Measurements from ENCODE around the gene ZNF219. TPM values are rescaled to one million over a fixed set of nuclear protein-coding genes. Genes with fewer than 3 reads are reported as not detected.

ZNF219 gene
- total RNA-seq, 1 donor from 2014 or later: 23.9 TPM

GRCh38 chr14:21040370-21040925, 58.0 kb downstream of the ZNF219 start:
- Mint-ChIP-seq H3K4me1 (ENCODE audit: low read depth) (peaks cover 34% of the 10 kb centered on the region), H3K36me3 (ENCODE audit: low read depth) (no peaks in the 10 kb centered on the region), H3K4me3 (ENCODE audit: unreplicated experiment) (no peak overlapping the region), H3K27me3 (ENCODE audit: low read depth) (peaks cover 5% of the 10 kb centered on the region), H3K9me3 (ENCODE audit: low read depth) (no peaks in the 10 kb centered on the region), H3K27ac (ENCODE audit: unreplicated experiment) (no peak overlapping the region)
- no peak for DNase-seq (ENCODE audit: low spot score)
- peak; percentile 50 for TF ChIP-seq CTCF (IDR thresholded peaks at IDR 0.05)

Other genes starting within 250 kb of the ZNF219 start
- not detected in 3 replicates for gene RNASE3, start 207.3 kb downstream of the ZNF219 start, total RNA-seq
- not detected in 3 replicates for gene RNASE2, start 143.2 kb downstream of the ZNF219 start, total RNA-seq
- gene METTL17, start 108.7 kb downstream of the ZNF219 start, total RNA-seq: 34.4 to 50.1 TPM (median 41.1 TPM) in 3 replicates
- not detected in 3 replicates for gene SLC39A2, start 99.4 kb downstream of the ZNF219 start, total RNA-seq
- gene NDRG2, start 73.6 kb downstream of the ZNF219 start, total RNA-seq: 5.7 to 6.9 TPM (median 6.3 TPM) in 3 replicates
- not detected in 3 replicates for gene TPPP2, start 68.4 kb downstream of the ZNF219 start, total RNA-seq
- not detected in 3 replicates for gene RNASE13, start 63.8 kb downstream of the ZNF219 start, total RNA-seq
- gene RNASE7, start 56.3 kb downstream of the ZNF219 start, total RNA-seq: not detected in 3 replicates
- gene RNASE8, start 40.8 kb downstream of the ZNF219 start, total RNA-seq: not detected in 3 replicates
- gene ARHGEF40, start 28.4 kb downstream of the ZNF219 start, total RNA-seq: 86.1 to 144 TPM (median 90.4 TPM) in 3 replicates
- 1.1 to 1.6 TPM (median 1.2 TPM) in 3 replicates for gene TMEM253, start 2.4 kb upstream of the ZNF219 start, total RNA-seq
- gene OR5AU1, start 57.4 kb upstream of the ZNF219 start, total RNA-seq: not detected in 3 replicates
- gene HNRNPC, start 170.8 kb upstream of the ZNF219 start, total RNA-seq: 286 to 352 TPM (median 291 TPM) in 3 replicates
- not detected in 3 replicates for gene RPGRIP1, start 181.4 kb upstream of the ZNF219 start, total RNA-seq